ENCODE measurements around the gene CTSS. TPM values are rescaled to one million over a fixed set of nuclear protein-coding genes. Genes with fewer than 3 reads are reported as not detected.

CTSS gene
- polyA plus RNA-seq, 2 of the 4 experiments (the other 2 are of a cell fraction): 9.4 to 29.6 TPM

DNA sequence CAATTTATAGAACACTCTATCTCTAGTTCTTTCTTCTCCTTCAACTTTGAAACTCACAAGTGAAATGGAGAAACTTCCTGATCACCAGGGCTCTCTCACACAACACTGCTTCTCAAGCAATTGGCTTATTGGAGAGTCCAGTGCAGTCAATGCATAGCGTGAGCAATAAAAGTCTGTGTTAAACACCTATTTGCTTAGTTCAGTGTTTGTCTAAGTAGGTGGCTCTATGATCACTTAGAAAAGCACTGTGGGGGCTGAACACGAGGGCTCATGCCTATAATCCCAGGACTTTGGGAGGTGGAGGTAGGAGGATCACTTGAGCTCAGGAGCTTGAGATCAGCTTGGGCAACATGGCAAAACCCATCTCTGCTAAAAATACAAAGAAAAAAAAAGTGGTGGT, 12.2 kb downstream of the CTSS start:
- POLR2A ChIA-PET: no interaction called here
- no peak for TF ChIP-seq HOXB5 (CRISPR knock-in tag; IDR thresholded peaks at IDR 0.05)
- TF ChIP-seq EP300 (IDR thresholded peaks at IDR 0.05): no peak
- TF ChIP-seq HMGXB4 (CRISPR knock-in tag; IDR thresholded peaks at IDR 0.05; ENCODE audit: borderline replicate concordance): no peak
- TF ChIP-seq PHF8 (IDR thresholded peaks at IDR 0.05; ENCODE audit: borderline replicate concordance, low read depth): no peak
- no peak for TF ChIP-seq RFX5 (IDR thresholded peaks at IDR 0.05)
- no peak for TF ChIP-seq CHD4 (IDR thresholded peaks at IDR 0.05; ENCODE audit: borderline replicate concordance)
- TF ChIP-seq, protein P1, sequence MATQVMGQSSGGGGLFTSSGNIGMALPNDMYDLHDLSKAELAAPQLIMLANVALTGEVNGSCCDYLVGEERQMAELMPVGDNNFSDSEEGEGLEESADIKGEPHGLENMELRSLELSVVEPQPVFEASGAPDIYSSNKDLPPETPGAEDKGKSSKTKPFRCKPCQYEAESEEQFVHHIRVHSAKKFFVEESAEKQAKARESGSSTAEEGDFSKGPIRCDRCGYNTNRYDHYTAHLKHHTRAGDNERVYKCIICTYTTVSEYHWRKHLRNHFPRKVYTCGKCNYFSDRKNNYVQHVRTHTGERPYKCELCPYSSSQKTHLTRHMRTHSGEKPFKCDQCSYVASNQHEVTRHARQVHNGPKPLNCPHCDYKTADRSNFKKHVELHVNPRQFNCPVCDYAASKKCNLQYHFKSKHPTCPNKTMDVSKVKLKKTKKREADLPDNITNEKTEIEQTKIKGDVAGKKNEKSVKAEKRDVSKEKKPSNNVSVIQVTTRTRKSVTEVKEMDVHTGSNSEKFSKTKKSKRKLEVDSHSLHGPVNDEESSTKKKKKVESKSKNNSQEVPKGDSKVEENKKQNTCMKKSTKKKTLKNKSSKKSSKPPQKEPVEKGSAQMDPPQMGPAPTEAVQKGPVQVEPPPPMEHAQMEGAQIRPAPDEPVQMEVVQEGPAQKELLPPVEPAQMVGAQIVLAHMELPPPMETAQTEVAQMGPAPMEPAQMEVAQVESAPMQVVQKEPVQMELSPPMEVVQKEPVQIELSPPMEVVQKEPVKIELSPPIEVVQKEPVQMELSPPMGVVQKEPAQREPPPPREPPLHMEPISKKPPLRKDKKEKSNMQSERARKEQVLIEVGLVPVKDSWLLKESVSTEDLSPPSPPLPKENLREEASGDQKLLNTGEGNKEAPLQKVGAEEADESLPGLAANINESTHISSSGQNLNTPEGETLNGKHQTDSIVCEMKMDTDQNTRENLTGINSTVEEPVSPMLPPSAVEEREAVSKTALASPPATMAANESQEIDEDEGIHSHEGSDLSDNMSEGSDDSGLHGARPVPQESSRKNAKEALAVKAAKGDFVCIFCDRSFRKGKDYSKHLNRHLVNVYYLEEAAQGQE (IDR thresholded peaks at IDR 0.05): no peak
- TF ChIP-seq POLR2AphosphoS2 (conservative IDR thresholded peaks at IDR 0.05; ENCODE audit: low read length): no peak

DNA sequence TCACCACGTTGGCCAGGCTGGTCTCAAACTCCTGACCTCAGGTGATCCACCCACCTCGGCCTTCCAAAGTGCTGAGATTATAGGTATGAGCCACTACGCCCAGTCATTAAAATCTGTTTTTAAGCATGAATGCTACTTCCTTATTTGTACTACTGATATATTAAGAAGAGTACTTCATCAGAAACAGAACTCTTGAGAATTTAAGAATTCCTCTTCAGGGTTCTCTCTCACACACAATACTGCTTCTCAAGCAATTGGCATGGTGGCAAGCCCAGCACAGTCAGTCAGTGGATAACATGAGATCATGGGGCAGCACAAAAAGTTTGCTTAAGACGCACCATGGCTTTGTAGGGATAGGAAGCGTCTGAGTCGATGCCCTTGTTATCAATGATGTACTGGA, 14.1 kb downstream of the CTSS start:
- CTCF ChIA-PET: interaction anchor here (1.3 to 1.6 kb wide), 2 partner anchors 62 to 190 kb away, joined by 3 to 5 read pairs; no protein-coding TSS in a partner anchor

More for the DNA sequence above, 12.2 kb downstream of the CTSS start:
- peaks cover 9% of the 10 kb centered on the region for H3K4me1 ChIP-seq
- H3K27ac ChIP-seq: no peak overlapping the region
- CTCF ChIA-PET: no interaction called here
- no peak overlapping the region for H3K4me2 ChIP-seq
- DNase-seq (ENCODE audit: low read depth in 1 of 2, low spot score in 1 of 2): no peak
- WGBS (ENCODE audit: missing lambda C conversion rate): 87% methylated on average over 2 of the region's 2 CpGs
- H3K9me3 ChIP-seq: no peaks in the 10 kb centered on the region
- H3K4me3 ChIP-seq: no peak overlapping the region
- no peak for ATAC-seq
- FAIRE-seq: no peak

DNA sequence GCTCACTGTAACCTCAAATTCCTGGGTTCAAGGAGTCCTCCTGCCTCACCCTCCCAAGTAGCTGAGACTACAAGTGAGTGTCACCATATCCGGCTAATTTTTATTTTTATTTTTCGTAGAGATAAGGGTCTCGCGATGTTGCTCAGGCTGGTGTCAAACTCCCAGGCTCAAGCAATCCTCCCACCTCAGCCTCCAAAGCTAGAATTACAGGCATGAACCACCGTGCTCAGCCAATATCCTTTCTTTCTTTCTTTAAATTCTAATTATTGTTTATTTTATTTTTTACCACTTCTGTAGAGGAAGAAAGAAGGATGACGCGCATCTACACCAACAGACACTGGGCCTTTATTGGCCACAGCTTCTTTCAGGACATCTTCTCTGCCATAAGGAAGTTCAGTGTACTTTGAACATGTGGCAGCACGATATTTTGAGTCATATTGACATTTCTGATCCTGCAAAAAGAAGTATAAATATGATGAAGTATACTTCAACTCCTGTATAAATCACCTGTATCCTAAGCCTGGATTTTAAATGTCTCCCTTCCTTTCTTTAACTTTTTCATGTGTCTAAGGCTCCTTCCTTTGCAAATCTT, 15.8 kb downstream of the CTSS start:
- no peaks in the 10 kb centered on the region for H3K9me3 ChIP-seq
- H3K27ac ChIP-seq: 0 out of 6 replicates have a peak overlapping the region, but pooled peaks of 1 of the 2 experiments have one; percentile 31
- ChIA-PET POLR2A (no interaction called here), CTCF (interaction anchor here (0.6 to 1.4 kb wide), 2 partner anchors 63 to 1402 kb away, joined by 3 to 6 read pairs; no protein-coding TSS in a partner anchor)
- H3K4me1 ChIP-seq: peaks cover 9% of the 10 kb centered on the region
- no peak for DNase-seq (ENCODE audit: low read depth in 1 of 2, low spot score in 1 of 2)
- TF ChIP-seq KDM5A (IDR thresholded peaks at IDR 0.05) (no peak), TFCP2L1 (CRISPR knock-in tag; IDR thresholded peaks at IDR 0.05) (no peak)
- 85% methylated on average over 8 of the region's 8 CpGs for WGBS (ENCODE audit: missing lambda C conversion rate)
- no peak for FAIRE-seq
- peak overlapping the region; percentile 8; the same call in 1 of the 3 replicates for H3K4me2 ChIP-seq
- ATAC-seq: no peak
- no peak overlapping the region for H3K4me3 ChIP-seq

More for the DNA sequence above, 14.1 kb downstream of the CTSS start:
- Histone ChIP-seq H3K9me3 (no peaks in the 10 kb centered on the region), H3K4me2 (no peak overlapping the region), H3K4me3 (no peak overlapping the region), H3K27ac (no peak overlapping the region), H3K4me1 (peaks cover 9% of the 10 kb centered on the region)
- FAIRE-seq (no peak), ATAC-seq (no peak), DNase-seq (ENCODE audit: low read depth in 1 of 2, low spot score in 1 of 2) (no peak)
- POLR2A ChIA-PET: no interaction called here
- WGBS (ENCODE audit: missing lambda C conversion rate): 88% methylated on average over 6 of the region's 6 CpGs
- no peak for TF ChIP-seq RNF2 (IDR thresholded peaks at IDR 0.05; ENCODE audit: borderline replicate concordance, low read depth)

Data from A549 (cell line).